ENCODE measurements around the gene RNF11.

The RNF11 gene

DNA sequence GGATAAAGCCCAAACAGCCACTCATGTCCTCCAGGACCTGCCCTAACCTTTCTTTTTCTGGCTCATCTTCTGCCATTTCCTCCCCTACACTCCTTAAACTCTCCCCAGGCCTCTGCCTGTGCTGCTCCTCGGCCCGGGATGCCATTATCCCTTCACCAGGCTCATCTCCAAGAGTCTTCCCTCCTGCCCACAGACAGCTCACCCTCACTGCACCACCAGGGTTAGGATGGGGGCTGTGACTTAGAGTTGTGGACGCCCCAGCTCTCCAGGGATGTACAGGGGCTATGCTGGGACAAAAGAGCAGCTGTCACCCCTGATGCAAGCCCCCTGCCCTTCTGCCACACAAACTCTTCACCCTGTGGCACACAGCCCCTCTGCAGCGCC is 62.2 kb downstream of the RNF11 start:
- DNase-seq = no peak

DNA sequence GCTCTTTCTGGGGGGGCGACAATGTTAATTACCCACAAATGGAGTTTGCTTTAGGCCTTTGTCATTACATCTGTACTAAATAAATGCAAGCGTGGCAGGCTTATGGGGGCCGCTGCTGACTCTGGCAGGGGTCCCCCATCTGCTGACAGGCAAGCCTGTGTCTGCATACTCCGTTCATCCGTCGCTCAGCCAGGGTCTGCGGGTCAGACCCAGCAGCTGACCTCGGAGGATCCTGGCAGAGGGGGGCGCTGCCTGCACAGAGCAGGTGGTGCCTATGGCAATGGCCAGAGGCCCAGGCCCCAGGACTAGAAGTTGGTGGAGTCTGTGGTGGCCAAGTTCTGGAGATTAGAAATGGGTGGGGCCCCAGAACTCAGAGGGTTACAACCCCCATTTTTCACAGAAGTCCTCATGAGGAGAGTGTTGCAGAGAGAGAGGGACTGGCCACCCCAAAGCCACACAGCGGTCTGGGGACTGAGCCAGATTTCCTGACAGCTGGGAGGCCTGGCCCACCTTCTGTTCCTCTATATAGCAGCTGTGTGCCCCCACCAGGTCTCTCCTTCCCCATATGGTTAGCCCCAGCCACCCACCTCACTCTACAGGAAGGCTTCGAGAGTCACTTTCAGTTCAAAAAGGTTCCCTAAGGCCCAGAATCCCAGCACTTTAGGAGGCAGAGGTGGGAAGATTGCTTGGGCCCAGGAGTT is 63.3 kb downstream of the RNF11 start:
- DNase-seq = no peak

DNA sequence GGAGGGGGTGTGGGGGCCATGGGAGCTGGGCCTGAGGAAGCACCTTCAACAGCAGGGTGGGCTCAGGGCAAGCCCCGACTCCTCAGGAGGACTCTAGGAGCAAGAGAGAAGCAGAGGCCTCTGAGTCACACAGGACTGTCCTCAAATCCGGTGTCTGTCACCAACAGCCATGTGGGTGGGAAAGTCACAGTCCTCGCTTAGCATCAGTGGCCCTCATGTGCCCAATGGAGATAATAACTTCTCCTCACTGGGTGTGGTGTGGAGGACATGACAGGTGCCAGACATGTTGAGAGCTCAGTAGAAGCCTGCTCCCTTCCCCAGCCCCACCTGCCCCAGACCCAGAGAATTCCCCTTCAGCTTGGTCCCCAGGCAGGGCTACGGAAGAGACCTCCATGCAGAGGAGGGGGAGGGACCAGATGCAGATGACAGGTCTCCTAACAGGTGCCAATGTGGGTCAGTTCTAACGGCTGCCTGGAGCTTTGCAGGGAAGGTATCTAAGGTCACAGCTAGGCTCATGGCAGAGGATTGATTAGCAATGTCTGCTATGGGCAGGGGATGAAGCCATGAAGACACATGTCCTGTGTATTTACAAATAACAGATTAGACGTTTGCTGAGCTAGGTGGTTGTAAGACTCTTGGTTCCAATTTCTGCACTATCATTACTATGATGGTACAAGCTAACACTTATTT is 64.1 kb downstream of the RNF11 start:
- no peak for DNase-seq

- DNase-seq = no peak
These were observed 65.2 kb downstream of the RNF11 start for GRCh38 chr1:51301152-51301843.

- no peak for DNase-seq
These were observed 65.7 kb downstream of the RNF11 start for GRCh38 chr1:51301844-51302162.

DNA sequence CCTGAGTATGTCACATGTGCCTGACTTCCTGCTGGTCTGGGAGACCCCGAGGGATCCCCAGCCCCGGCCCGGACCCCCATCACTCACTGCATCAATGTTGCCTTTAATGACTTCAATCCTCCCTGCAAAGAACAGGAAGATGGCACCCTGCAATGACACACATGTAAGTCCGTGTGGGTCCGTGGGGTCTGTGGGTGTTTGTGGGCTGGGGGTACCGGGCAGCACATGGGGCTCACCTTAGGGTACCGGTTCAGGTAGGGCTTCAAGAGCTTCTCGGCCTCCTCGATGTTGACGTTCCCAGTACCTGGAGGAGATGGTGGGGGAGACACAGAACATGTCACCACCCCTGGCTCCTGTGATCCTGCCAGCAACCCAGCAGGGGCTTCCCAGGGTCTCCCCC is 66.2 kb downstream of the RNF11 start:
- no peak for DNase-seq

GRCh38 chr1:51302746-51303145 is 66.7 kb downstream of the RNF11 start:
- no peak for DNase-seq

DNA sequence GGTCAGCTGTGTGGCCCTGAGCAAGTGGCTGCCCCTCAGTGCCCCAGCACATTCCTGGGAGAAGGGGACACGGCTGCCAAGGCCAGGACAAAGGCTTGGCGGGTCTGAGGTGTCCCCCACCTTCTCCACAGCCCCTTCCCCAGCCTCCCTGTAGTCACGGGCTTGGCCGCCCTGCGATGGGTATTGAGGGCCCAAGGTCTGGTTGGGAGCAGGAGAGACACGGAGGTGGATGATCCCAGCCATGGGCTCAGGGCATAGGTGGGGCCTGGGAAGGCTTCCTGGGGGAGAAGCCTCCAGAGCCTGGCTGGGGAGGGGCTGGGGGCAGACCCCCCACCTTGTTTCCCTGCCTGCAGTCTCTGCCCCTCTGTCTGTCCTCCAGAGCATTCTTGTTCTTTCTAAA is 67.2 kb downstream of the RNF11 start:
- no peak for DNase-seq

DNA sequence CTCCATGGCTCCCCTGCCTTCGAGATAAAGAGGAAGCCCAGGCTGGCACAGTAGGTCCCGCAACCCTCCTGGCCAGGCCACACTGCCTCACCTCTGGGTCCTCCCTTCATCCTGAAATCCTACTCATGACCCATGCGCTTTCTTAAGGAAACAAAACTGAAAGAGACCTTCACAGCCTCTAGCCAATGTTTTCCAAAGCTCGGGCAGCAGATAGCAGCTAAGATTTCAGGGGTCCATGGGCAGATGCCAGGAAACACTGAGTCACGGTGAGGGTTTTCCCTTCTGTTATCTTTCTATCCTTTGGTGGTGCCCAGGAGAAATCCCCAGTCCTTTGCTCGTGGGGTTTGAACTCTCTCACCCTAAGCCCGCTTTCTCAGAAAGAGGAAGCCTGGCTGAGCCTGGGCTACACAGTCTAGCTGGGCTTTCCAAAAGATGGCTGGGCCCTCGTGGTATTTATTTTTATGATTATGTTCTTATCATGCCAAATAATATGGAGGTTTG is 67.7 kb downstream of the RNF11 start:
- no peak for DNase-seq

- DNase-seq = no peak
These were observed 68.3 kb downstream of the RNF11 start for GRCh38 chr1:51304360-51304759.

- DNase-seq = no peak
These were observed 69.3 kb downstream of the RNF11 start for GRCh38 chr1:51305371-51305823.

DNA sequence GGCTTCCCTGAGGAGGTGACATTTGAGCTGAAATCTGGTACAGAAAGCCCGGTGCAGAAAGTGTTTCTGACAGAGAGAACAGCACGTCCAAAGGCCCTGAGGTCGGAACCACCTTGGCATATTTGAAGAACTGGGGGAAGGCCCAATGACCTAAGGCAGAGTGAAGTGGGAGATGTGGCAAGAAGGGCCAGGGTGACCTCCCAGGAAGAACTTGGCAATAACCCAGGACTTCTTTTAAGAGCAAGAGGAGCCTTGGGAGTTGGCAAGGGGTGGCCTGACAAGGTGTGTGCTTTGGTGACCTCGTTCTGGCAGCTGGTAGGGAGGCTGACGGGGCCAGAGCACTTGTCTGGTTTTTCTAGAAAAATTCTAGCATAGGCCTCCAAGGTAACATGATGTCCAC is 70.9 kb downstream of the RNF11 start:
- DNase-seq = no peak

DNA sequence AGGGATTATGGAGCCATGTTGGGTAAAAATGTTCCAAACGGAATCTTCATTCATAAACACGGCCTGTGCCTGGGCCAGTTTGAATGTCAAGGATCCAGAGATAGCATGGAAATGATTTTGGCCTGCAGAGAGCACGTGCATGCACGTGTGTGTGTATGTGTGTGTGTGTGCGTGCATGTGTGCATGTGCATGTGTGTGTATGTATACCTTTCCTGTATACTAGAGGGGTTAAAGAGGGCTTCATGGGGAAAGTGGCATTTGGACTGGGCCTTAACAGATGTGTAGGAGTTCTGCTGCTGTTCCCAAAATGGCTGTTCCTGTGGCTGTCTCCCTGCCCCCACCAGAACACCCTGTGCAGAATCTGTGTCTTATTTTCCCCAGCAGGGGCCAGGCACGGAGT is 72.6 kb downstream of the RNF11 start:
- no peak for DNase-seq

DNA sequence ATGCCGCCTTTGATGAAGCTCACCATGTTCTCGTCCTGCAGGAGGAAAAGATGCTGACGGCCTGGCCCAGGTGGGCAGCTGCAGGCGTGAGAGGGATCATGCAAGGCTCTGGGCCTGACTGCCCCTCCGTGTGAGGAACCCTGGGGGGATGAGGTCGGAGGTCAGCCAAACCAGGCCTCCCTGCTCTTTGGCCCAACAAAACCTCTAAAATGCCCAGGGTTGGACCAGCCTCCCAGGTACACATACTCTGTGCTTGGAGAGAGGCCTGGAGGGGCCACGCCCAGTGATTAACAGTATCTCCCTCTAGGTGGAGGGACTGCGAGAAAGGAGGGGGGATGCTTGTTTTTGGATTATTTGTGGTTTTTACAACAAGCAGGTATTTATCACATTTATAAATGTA is 73.2 kb downstream of the RNF11 start:
- DNase-seq = no peak

- DNase-seq = no peak
These were observed 75.0 kb downstream of the RNF11 start for GRCh38 chr1:51310871-51311613.

- no peak for DNase-seq
These were observed 75.8 kb downstream of the RNF11 start for GRCh38 chr1:51311826-51312225.

- no peak for DNase-seq
These were observed 76.6 kb downstream of the RNF11 start for GRCh38 chr1:51312718-51313117.

- DNase-seq = no peak
These were observed 77.3 kb downstream of the RNF11 start for GRCh38 chr1:51313268-51313852.

DNA sequence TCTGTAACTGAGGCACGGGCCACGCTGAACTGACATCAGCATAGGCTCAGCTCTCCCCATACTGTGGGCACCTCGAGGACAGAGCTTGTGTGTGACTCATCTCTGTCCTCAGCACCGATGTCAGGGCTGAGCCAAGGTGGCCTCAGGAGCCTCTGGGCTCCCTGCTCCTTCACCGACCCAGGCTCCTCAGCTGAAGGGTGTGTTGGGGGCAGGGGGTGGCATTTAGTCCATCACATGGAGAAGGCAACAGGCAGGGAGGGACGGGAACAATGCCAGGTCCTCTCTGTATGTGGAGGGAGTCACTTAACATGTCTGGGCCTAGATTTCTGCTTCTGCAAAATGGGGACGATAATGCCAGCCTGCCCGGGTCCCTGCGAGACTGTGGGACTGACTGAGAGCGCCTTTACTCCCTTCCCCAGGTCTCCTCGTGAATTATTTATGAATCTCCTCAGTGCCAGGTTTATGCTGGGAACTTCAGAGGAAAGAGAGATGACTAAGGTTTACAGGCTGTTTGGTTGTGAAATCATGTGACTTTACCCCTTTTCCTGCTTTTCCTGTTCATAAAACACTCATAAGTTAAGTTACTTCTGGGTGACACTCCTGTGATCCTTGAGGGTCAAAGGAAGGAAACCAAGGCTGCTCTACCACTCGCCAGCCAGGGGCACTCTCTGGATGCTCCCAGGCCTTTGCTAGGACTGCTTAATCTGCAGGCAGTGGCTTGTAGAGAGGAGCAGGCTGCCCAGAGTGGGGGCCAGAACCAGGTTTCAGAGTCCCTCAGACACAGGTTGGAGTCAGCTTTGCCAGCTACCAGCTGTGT is 78.1 kb downstream of the RNF11 start:
- no peak for DNase-seq

DNA sequence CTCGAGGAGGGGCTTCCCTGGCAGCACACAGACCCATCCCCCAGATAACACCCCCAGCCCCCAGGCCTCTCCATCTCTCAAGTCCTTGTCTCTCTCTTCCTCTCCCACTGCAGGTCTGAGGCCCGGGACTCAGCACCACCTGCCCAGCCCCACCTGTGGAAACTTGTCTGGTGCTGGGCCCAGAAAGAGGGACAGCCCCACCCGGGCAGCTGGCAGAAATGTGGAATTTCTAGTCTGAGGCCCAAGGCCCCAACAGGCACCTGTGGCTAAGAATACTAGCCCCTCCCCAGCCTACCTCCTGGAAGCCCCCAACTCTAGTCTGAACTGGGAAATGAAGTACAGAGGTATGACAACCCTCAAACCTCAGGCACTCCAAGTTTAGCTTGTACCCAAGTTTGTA is 78.9 kb downstream of the RNF11 start:
- no peak for DNase-seq

DNA sequence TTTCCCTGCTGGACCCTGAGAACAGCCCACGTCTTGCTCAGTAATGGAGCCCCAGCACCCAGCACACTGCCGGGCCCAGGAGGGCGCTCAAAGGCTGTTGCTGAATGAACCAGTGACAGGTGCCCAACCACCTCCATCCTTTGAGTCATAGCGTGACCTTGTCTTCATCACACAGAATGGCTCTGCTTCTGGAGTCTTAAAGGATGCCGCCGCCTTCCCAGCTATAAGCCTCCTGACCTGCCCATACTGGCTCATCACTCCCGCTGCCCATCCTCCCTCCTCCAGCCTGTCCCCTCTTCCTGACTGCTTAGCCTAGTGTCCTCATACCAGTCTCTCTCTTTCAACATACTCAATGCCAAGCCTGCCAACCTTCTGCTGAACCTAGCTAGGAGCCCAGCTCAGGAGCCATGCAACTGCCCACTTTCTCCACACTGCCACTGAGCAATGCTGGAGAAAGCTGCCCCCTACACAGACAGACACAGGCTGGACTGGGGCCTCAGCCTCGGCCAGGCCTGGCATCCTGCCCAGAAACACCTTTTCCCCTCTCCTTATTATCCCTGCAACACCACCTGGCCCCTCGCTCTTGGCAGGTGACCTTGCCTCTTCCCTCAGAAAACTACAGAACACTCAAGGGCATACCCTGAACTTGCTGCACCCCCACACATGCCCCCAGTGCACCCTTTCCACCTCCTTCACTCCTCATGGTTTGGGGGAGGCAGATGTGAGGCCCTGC is 80.2 kb downstream of the RNF11 start:
- no peak for DNase-seq

DNA sequence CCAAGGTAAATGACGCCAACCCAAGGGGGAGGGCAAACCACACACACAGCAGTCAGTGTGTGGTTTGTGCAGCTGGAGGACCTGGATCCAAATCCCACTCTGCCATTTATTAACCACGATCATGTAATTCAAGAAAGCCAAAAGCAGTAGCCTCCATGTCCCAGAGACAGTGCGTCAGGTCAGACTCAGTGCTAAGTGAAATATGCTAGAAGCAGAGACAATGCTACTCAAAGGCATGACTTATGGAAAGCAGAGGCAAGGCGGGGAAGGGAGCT is 80.7 kb downstream of the RNF11 start:
- no peak for DNase-seq

Data from NCI-H187 (cell line).